GM23248 (cell line): ENCODE data around the gene CCDC149. TPM values are rescaled to one million over a fixed set of nuclear protein-coding genes. Genes with fewer than 3 reads are reported as not detected.
A peak's percentile ranks its signal among the peaks of the same experiment; 100 is the strongest.

Experiments used
- DNase-seq: peaks from one replicate; pipeline ENCODE4 v3.0.0-alpha.2; 2015
- H2AFZ ChIP-seq: fragments of 200-600 bp; sonication (generic); 2 replicates; pipeline ENCODE4 v1.6.1; 2016; ENCODE audit warnings: antibody characterized with exemption
- H3F3A ChIP-seq: fragments of 200-600 bp; sonication (generic); 2 replicates; pipeline ENCODE4 v1.6.1; 2016; ENCODE audit warnings: mild to moderate bottlenecking, antibody characterized with exemption, mixed run types; ENCODE audit not compliant: insufficient read depth
- H3K27ac ChIP-seq: fragments of 200-600 bp; sonication (generic); 2 replicates; pipeline ENCODE4 v1.5.1; 2016; ENCODE audit warnings: mild to moderate bottlenecking
- H3K27me3 ChIP-seq: fragments of 200-600 bp; sonication (generic); replicated peaks from 2 replicates; pipeline ENCODE4 v1.6.1; 2016; ENCODE audit warnings: mild to moderate bottlenecking; ENCODE audit not compliant: insufficient read depth
- H3K36me3 ChIP-seq: fragments of 200-600 bp; sonication (generic); 2 replicates; pipeline ENCODE4 v1.6.1; 2016; ENCODE audit warnings: low read depth, mild to moderate bottlenecking
- H3K4me1 ChIP-seq: fragments of 200-600 bp; sonication (generic); 2 replicates; pipeline ENCODE4 v1.6.1; 2016; ENCODE audit warnings: mild to moderate bottlenecking; ENCODE audit not compliant: insufficient read depth
- H3K4me2 ChIP-seq: fragments of 200-600 bp; sonication (generic); one replicate; pipeline ENCODE4 v1.6.1; 2016; ENCODE audit warnings: mild to moderate bottlenecking; ENCODE audit not compliant: unreplicated experiment
- H3K4me3 ChIP-seq: fragments of 200-600 bp; sonication (generic); 2 replicates; pipeline ENCODE4 v1.5.1; 2016; ENCODE audit warnings: mild to moderate bottlenecking
- H3K79me2 ChIP-seq: fragments of 200-600 bp; sonication (generic); 2 replicates; pipeline ENCODE4 v1.6.1; 2016; ENCODE audit warnings: mild to moderate bottlenecking; ENCODE audit not compliant: insufficient read depth
- H3K9ac ChIP-seq: fragments of 200-600 bp; sonication (generic); 2 replicates; pipeline ENCODE4 v1.6.1; 2016; ENCODE audit warnings: mild to moderate bottlenecking
- H3K9me2 ChIP-seq: fragments of 200-600 bp; sonication (generic); 2 replicates; pipeline ENCODE4 v1.6.1; 2016; ENCODE audit warnings: mixed run types, mild to moderate bottlenecking, moderate library complexity; ENCODE audit not compliant: insufficient read depth
- H3K9me3 ChIP-seq: fragments of 200-600 bp; sonication (generic); one replicate; pipeline ENCODE4 v1.6.1; 2017; ENCODE audit warnings: low read depth
- H4K20me1 ChIP-seq: fragments of 200-600 bp; sonication (generic); 2 replicates; pipeline ENCODE4 v1.6.0; 2016; ENCODE audit not compliant: insufficient read depth
- EZH2 ChIP-seq: fragments of 200-600 bp; sonication (generic); IDR thresholded peaks from 2 replicates; pipeline ENCODE4 v1.6.1; 2018; ENCODE audit warnings: antibody characterized with exemption, mild to moderate bottlenecking; ENCODE audit not compliant: insufficient read depth, poor library complexity, severe bottlenecking
- EZH2phosphoT487 ChIP-seq: fragments of 200-600 bp; sonication (generic); IDR thresholded peaks from 2 replicates; pipeline ENCODE4 v1.6.1; 2018; ENCODE audit warnings: antibody characterized with exemption, moderate library complexity, mild to moderate bottlenecking, low read depth; ENCODE audit not compliant: insufficient read depth
- WGBS, 2 experiments: methylation state at CpG; one replicate each; pipeline ENCODE4 v1.1.6; 2015 to 2017; ENCODE audit warnings: low lambda C conversion rate in 2 of 2, low coverage in 1 of 2; ENCODE audit errors: missing lambda C conversion rate in 2 of 2; 5-methylcytosine and 5-hydroxymethylcytosine counted together
- in situ Hi-C: fragments of 300-500 bp; cut with MboI; formaldehyde crosslinking; loops from 2 replicates; pipeline ENCODE4 v1.15.0; 2020
- polyA plus RNA-seq: library from polyadenylated mRNA; unstranded; fragments of >200 nt; fragmentation: Nextera tagmentation; extraction: Ambion mirVana; gene quantifications from 2 replicates; pipeline ENCODE4 v1.2.1, GENCODE V29; 2016
- total RNA-seq: library from RNA; depleted of rRNA; stranded (reverse); fragments of >200 nt; shearing (Covaris generic); gene quantifications from 2 replicates; pipeline ENCODE4 v1.2.3, GENCODE V29; 2014

Gene CCDC149
- total and polyA plus RNA-seq, 2 experiments from 2014 or later, result 6.1 to 9.7 TPM

- Histone ChIP-seq H3K4me2 (no peak overlapping the region), H3K9me2 (no peaks in the 10 kb centered on the region), H3K27ac (no peak overlapping the region), H2AFZ (no peak overlapping the region), H3K9me3 (no peaks in the 10 kb centered on the region), H4K20me1 (no peaks in the 10 kb centered on the region), H3K79me2 (no peaks in the 10 kb centered on the region), H3K27me3 (no peaks in the 10 kb centered on the region), H3K9ac (no peak overlapping the region), H3F3A (peaks cover 44% of the 10 kb centered on the region), H3K4me1 (peaks cover 47% of the 10 kb centered on the region), H3K36me3 (no peaks in the 10 kb centered on the region), H3K4me3 (no peak overlapping the region)
- TF ChIP-seq EZH2, result no peak
- no peak for TF ChIP-seq EZH2phosphoT487
- in situ Hi-C loops, result no loop called here
- DNase-seq, result no peak
- 88 to 90% methylated on average over 6 of the region's 6 CpGs for WGBS, 2 experiments
Measured at GRCh38 chr4:24772952-24773351, 139.9 kb downstream of the CCDC149 start.

- 82 to 94% methylated on average over 5 of the region's 5 CpGs for WGBS, 2 experiments
- H3K4me2 ChIP-seq, result no peak overlapping the region
- in situ Hi-C loops, result no loop called here
Measured at GRCh38 chr4:24772061-24772705, 140.7 kb downstream of the CCDC149 start.

GRCh38 chr4:24771241-24771640, 141.6 kb downstream of the CCDC149 start:
- H3K27me3 ChIP-seq, result no peaks in the 10 kb centered on the region
- H3K9me2 ChIP-seq, result no peaks in the 10 kb centered on the region
- no peak overlapping the region for H3K4me3 ChIP-seq
- peaks cover 40% of the 10 kb centered on the region for H3K4me1 ChIP-seq
- no peak overlapping the region for H3K9ac ChIP-seq
- no peak for DNase-seq
- no peaks in the 10 kb centered on the region for H3K79me2 ChIP-seq
- in situ Hi-C loops, result no loop called here
- peaks cover 34% of the 10 kb centered on the region for H3F3A ChIP-seq
- 68 to 70% methylated on average over 4 of the region's 4 CpGs for WGBS, 2 experiments
- H3K4me2 ChIP-seq, result no peak overlapping the region
- H3K9me3 ChIP-seq, result no peaks in the 10 kb centered on the region
- H3K36me3 ChIP-seq, result no peaks in the 10 kb centered on the region
- H2AFZ ChIP-seq, result no peak overlapping the region
- 0 out of 2 replicates have a peak overlapping the region, but pooled peaks have one; percentile 75 for H3K27ac ChIP-seq
- no peaks in the 10 kb centered on the region for H4K20me1 ChIP-seq
- TF ChIP-seq EZH2phosphoT487 (no peak), EZH2 (no peak)

More at GRCh38 chr4:24772061-24772705, 140.7 kb downstream of the CCDC149 start:
- Histone ChIP-seq H3F3A (peaks cover 36% of the 10 kb centered on the region), H3K9me3 (no peaks in the 10 kb centered on the region), H3K4me1 (peaks cover 40% of the 10 kb centered on the region), H3K27ac (no peak overlapping the region), H3K9ac (no peak overlapping the region), H2AFZ (no peak overlapping the region), H3K4me3 (no peak overlapping the region), H3K79me2 (no peaks in the 10 kb centered on the region), H3K9me2 (no peaks in the 10 kb centered on the region), H4K20me1 (no peaks in the 10 kb centered on the region), H3K27me3 (no peaks in the 10 kb centered on the region), H3K36me3 (no peaks in the 10 kb centered on the region)
- no peak for DNase-seq
- TF ChIP-seq EZH2, result no peak
- no peak for TF ChIP-seq EZH2phosphoT487

- in situ Hi-C loops, result no loop called here
- Histone ChIP-seq H3K9me2 (no peaks in the 10 kb centered on the region), H3K4me2 (peak overlapping the region; percentile 56), H3K4me3 (no peak overlapping the region), H3K27me3 (no peaks in the 10 kb centered on the region), H3K36me3 (no peaks in the 10 kb centered on the region), H3K79me2 (no peaks in the 10 kb centered on the region), H3F3A (peaks cover 34% of the 10 kb centered on the region), H2AFZ (no peak overlapping the region), H3K9me3 (no peaks in the 10 kb centered on the region), H4K20me1 (no peaks in the 10 kb centered on the region), H3K4me1 (peaks cover 40% of the 10 kb centered on the region), H3K27ac (peak overlapping the region; percentile 75), H3K9ac (peak overlapping the region; percentile 42)
- 73 to 74% methylated on average over 4 of the region's 4 CpGs for WGBS, 2 experiments
- TF ChIP-seq EZH2phosphoT487, result no peak
- no peak for TF ChIP-seq EZH2
- no peak for DNase-seq
Measured at GRCh38 chr4:24770667-24771066, 142.2 kb downstream of the CCDC149 start.
